Activated CD4-positive, alpha-beta T cell treated with anti-CD3 and anti-CD28 coated beads for 48 hours (primary cell): ENCODE measurements around the gene OXCT1.
A peak's percentile ranks its signal among the peaks of the same experiment; 100 is the strongest.

ENCODE experiments used
- DNase-seq: peaks from one replicate; pipeline ENCODE4 v3.0.0-alpha.2; 2020

OXCT1 gene

DNA sequence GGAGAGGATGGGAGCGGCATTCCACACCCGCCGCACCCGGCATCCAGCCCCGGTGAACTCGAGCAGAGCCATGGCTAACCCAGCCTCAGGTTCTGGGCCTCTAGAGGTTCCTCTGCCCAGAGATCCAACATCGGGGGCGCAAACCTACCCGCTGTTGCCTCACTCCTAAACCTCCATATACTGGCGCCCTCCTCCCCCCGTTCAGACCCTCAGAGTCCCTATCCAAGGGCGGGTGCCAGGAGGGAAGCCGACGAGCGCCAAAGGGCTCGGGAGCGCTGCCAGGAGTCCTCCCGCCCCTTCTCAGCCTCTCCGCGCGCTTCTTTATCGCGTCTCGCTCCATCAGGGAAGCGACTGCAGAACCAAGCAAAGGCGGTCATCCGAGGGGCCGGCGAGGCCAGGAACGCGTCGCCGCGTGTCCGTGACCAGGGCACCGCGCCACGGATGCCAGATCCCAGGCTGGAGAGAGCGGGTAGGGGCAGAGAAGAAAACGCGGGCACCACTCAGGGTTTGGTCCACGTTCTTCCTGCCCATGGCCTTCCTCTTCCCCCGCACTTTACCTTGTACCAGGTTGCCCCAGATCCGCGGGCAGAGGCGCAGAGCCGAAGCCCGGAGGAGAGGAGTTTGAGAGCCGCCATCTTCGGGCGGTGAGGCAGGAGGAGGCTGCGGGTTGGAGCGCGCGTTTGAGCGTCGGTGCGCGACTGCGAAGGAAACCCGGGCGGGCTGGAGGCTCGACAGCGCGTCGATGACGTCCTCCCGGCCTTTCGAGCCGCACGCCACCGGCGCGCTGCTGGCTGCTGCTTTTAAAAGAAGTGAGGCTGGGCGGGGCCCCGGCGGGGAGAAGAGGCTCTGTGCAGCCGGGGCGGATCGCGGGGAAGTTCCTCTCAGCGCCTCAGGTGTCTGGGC, at the start of gene OXCT1:
Gene OXCT1 (minus strand): TSS at position 702 of the 903 bp plus-strand sequence. CDS start 67 bp downstream, at position 635.
- peak; percentile 96 for DNase-seq

DNA sequence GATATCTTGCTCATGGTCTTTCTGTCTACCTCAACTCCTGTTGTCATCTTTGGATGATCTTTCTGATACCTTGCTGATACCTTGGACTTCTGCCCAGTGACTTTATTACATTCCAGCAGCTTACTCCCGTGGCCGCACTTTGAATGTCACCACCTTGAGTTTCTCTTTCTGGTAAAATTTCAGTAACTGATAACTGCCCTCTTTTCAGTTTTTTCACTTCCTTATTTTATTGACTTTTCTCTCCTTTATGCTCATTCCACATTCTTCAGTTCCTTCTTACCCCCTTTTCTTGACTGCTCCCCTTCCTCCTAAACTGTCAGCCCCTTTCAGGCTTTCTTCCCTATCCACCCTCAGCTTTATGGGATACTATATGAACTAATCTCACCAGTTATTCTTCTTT, 47.9 kb upstream of the OXCT1 start:
- DNase-seq, result no peak

- DNase-seq, result no peak
Measured at GRCh38 chr5:41908374-41909079, 38.3 kb upstream of the OXCT1 start.

- DNase-seq, result no peak
Measured at GRCh38 chr5:41906151-41906550, 35.9 kb upstream of the OXCT1 start.

DNA sequence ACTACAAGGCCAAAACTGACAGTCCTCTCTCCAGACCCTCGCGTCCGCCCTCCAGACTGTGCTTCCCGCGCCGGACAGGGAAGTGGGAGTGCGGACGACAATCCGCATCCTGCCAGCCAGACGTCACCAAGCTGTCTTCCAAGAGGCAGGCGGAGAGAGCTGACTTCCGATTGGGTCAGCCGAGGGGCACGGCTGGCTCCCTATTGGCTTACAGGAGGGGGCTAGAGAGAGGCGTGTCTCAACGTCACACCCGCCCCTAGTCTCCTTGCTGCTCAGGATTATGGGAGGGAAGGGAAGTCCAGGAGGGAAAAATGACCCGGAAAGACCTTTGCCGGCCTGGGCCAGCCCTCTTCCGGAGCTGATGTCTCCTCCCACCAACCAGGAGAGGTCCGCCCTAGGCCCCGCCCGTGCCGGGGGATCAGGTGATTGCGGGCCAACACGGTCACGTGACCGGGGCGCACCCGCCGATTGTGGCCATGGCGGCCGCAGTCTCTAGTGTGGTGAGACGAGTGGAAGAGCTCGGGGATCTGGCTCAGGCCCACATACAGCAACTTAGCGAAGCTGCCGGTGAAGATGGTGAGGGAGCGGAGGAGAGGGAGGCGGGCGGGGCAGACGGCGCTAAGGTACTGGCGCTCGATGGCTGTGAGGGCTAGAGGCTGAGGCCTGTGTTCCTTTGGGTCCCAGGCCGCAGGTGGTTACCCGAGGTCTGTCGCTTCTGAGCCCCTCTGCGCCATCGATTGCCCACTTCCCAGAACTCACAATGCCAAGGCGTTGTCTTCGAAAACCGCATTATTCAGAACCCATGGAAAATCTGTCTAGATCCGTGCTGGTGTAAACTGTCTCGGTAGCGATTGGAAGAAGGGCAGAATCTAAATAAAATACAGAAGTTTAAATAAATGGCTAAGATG, 33.9 kb upstream of the OXCT1 start, which contains the start of gene RIMOC1:
Gene RIMOC1 (plus strand): TSS at position 453 of the 908 bp plus-strand sequence. CDS start 24 bp downstream, at position 477.
- peak; percentile 99 for DNase-seq

GRCh38 chr5:41903382-41903891, 33.2 kb upstream of the OXCT1 start:
- DNase-seq, result no peak

- no peak for DNase-seq
Measured at GRCh38 chr5:41896230-41896629, 26.0 kb upstream of the OXCT1 start.

- DNase-seq, result no peak
Measured at GRCh38 chr5:41893074-41893851, 23.0 kb upstream of the OXCT1 start.

GRCh38 chr5:41892031-41892430, 21.8 kb upstream of the OXCT1 start:
- DNase-seq, result no peak

DNA sequence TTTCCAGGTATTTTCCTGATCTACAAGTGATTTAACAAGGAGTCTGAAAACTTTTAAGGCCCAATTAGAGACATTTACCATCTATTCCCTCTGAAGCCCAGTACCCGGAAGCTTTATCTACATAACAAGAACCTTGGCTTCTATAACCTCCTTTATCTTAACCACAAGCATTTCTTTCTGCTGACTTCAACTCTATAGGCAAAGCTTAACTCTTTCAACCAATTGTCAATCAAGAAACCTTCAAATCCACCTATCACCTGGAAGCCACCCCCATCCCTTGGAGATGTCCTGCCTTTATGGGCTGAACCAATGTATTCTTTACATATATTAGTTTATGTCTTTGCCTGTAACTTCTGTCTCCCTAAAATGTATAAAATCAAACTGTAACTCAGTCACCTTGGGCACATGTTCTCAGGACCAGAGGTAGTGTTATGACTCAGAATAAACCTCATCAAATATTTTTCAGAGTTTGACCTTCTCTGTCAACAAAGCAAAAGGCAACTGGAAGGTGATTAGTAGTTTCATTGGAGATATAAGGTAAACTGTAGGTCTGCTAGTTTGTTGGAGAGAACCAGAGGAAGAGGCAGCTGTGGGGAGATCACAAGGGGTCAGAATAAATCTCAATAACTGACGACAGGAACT, 21.0 kb upstream of the OXCT1 start:
- no peak for DNase-seq

GRCh38 chr5:41885286-41885685, 15.1 kb upstream of the OXCT1 start:
- DNase-seq, result no peak

GRCh38 chr5:41883936-41884335, 13.7 kb upstream of the OXCT1 start:
- no peak for DNase-seq

DNA sequence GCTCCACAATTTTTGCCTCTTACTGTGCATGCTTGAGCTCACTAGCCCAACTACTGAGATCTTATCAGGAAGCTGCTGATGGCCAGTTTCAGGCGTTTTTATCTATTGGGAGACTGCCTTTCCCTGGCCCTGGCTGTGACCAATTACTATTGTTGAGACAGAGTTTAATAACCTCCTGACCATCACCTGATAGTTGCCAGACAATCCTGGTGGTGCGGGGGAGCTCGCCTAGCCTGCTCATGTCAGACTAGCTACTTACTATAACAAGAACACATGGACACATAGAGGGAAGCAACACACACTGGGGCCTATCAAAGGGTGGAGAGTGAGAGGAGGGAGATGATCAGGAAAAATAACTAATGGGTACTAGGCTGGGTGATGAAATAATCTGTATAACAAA, 13.0 kb upstream of the OXCT1 start:
- no peak for DNase-seq

DNA sequence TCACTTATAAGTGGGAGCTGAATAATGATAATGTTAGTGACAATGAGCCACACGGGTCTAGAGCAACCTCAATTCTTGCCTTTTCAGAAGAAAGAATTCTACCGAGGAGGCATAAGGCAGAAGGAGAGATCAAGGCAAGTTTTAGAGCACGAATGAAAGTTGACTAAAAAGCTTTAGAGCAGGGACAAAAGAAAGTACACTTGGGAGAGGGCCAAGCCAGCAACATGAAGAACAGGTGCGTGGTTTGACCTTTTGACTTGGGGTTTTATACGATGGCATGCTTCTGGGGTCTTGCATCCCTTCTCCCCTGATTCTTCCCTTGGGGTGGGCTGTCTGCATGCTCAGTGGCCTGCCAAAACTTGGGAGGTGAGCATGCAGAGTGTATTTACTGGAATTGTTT, 12.5 kb upstream of the OXCT1 start:
- no peak for DNase-seq

DNA sequence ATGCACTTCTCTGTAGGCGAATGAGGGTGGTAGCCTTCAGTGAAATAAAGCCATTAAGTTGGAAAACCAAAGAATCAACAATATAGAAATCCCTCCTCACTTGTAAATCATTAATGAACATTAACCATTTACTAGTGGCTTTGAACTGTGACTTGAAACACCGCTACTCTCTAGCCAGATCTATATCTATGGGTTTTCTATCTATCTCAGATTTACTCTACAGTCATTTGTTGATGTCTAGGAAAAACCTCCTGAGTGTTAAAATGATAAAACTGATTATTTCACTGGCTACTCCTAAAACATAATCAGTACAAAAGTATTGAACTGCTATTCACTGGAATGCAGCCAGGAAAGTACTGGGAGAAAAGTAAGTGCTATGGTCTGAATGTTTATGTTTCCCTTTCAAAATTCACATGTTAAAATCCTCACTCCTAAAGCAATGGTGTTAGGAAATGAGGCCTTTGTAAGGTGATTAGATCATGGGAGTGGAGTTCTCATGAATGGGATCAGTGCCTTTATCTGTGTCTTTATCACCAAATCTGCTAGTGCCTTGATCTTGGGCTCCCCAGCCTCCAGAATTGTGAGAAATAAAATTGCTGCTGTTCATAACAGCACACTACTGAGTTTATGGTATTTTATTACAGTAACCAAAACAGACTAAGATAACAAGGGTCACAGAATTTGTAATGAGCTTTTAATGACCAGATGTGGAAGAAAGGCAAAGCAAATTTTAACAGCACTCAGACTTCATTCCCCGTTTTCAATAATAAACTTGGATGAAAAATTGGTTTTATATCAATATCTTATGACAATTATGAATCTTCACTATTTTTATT, 8.6 kb upstream of the OXCT1 start:
- DNase-seq, result no peak

GRCh38 chr5:41878173-41878572, 7.9 kb upstream of the OXCT1 start:
- no peak for DNase-seq

GRCh38 chr5:41877408-41877807, 7.2 kb upstream of the OXCT1 start:
- no peak for DNase-seq

GRCh38 chr5:41876678-41877077, 6.5 kb upstream of the OXCT1 start:
- no peak for DNase-seq

DNA sequence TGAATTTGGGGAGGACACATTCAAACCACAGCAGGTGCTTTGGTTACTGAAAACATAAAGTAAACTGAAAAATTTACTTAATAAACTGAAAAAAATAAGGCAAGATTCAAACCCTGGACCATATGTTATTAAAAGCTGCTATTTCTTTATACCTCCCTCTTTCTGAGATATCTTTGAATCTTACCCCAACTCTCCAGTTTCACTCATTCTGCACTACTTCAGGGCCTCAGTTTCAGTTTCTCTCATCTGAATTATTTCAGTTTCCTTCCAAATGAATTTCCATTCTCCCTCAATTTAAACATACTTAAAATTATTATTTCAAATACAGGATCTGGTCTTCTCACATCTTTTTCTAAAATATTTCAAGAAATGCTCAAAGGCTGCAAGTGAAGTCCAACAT, 4.9 kb upstream of the OXCT1 start:
- no peak for DNase-seq

DNA sequence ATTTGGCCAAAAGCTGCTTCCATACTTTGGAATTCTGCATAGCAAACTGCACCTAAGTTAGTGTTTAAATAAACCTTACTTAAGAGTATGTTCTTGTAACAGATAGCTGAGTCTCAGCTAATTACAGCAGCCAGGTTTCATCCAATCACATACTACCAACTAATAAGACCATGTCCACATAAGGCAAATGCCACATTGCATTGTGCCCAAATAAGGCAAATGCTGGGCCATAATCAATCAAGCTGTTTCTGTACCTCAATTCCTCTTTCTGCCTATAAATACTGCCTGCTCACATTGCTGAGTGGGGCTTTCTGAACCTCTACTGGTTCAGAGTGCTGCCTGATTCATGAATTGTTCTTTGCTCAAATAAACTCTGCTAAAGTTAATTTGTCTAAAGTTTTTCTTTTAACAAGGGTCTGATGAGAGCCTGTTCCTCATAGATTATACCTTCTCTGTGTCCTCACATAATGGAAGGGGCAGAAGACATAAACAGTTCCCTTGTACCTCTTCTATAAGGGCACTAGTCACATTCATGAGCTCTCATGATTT, 4.4 kb upstream of the OXCT1 start:
- no peak for DNase-seq
